Adipocyte (in vitro differentiated cells): ENCODE measurements around the gene ZNF621.

Source experiments
- DNase-seq: peaks from one replicate; pipeline ENCODE4 v3.0.0-alpha.2; 2015; ENCODE audit warnings: low read depth
- H3K27me3 ChIP-seq: replicated peaks from 2 replicates; pipeline ENCODE4 v1.7.0; 2013; ENCODE audit warnings: mild to moderate bottlenecking, low read length, moderate library complexity; ENCODE audit not compliant: control insufficient read depth, insufficient read depth
- H3K36me3 ChIP-seq: 2 replicates; pipeline ENCODE4 v1.7.0; 2013; ENCODE audit warnings: low read length, mild to moderate bottlenecking, moderate library complexity; ENCODE audit not compliant: control insufficient read depth, insufficient read depth, severe bottlenecking
- H3K4me1 ChIP-seq: 2 replicates; pipeline ENCODE4 v1.7.0; 2013; ENCODE audit warnings: mild to moderate bottlenecking, low read length, moderate library complexity; ENCODE audit not compliant: control insufficient read depth, insufficient read depth
- H3K4me3 ChIP-seq: 2 replicates; pipeline ENCODE4 v1.7.0; 2013; ENCODE audit warnings: mild to moderate bottlenecking, low read length, moderate library complexity
- H3K9ac ChIP-seq: 2 replicates; pipeline ENCODE4 v1.7.0; 2013; ENCODE audit warnings: mild to moderate bottlenecking, low read length, moderate library complexity
- H3K9me3 ChIP-seq: 2 replicates; pipeline ENCODE4 v1.7.0; 2013; ENCODE audit warnings: mild to moderate bottlenecking, low read length, moderate library complexity; ENCODE audit not compliant: control insufficient read depth

ZNF621 gene

GRCh38 chr3:40524568-40525285 is at the start of gene ZNF621:
ZNF621 (plus strand) TSS chr3:40524960; CDS start chr3:40525841, 881 bp downstream.
- Histone ChIP-seq H3K27me3 (no peaks in the 10 kb centered on the region), H3K4me1 (peaks cover 17% of the 10 kb centered on the region), H3K36me3 (peaks cover 15% of the 10 kb centered on the region), H3K4me3 (peak within 1 kb of the TSS; percentile 88), H3K9me3 (no peaks in the 10 kb centered on the region), H3K9ac (peak within 1 kb of the TSS; percentile 88)
- DNase-seq = peak; percentile 92

- H3K9me3 ChIP-seq = no peaks in the 10 kb centered on the region
- DNase-seq = peak; percentile 88
- peaks cover 7% of the 10 kb centered on the region for H3K4me1 ChIP-seq
- peaks cover 12% of the 10 kb centered on the region for H3K36me3 ChIP-seq
- peak within 1 kb of the TSS; percentile 94 for H3K9ac ChIP-seq
- peak within 1 kb of the TSS; percentile 92 for H3K4me3 ChIP-seq
- no peaks in the 10 kb centered on the region for H3K27me3 ChIP-seq
These were observed 48.0 kb upstream of the ZNF621 start, which contains the start of gene ZNF619 for GRCh38 chr3:40476478-40477470. ZNF619 (plus strand) TSS chr3:40477122; CDS start chr3:40477980, 858 bp downstream.

- Histone ChIP-seq H3K4me1 (peaks cover 7% of the 10 kb centered on the region), H3K9me3 (no peaks in the 10 kb centered on the region), H3K27me3 (no peaks in the 10 kb centered on the region), H3K9ac (peak overlapping the region; percentile 94), H3K36me3 (peaks cover 20% of the 10 kb centered on the region), H3K4me3 (peak overlapping the region; percentile 92)
- DNase-seq = peak; percentile 10
These were observed 47.1 kb upstream of the ZNF621 start for GRCh38 chr3:40477666-40478065.

GRCh38 chr3:40487172-40487571 is 37.6 kb upstream of the ZNF621 start:
- H3K4me3 ChIP-seq = peak overlapping the region; percentile 45
- no peaks in the 10 kb centered on the region for H3K4me1 ChIP-seq
- H3K27me3 ChIP-seq = no peaks in the 10 kb centered on the region
- H3K9me3 ChIP-seq = peaks cover 19% of the 10 kb centered on the region
- H3K9ac ChIP-seq = no peak overlapping the region
- DNase-seq = no peak
- peaks cover 26% of the 10 kb centered on the region for H3K36me3 ChIP-seq

- peak; percentile 33 for DNase-seq
- peaks cover 19% of the 10 kb centered on the region for H3K9me3 ChIP-seq
- no peak overlapping the region for H3K4me3 ChIP-seq
- H3K36me3 ChIP-seq = peaks cover 17% of the 10 kb centered on the region
- H3K9ac ChIP-seq = no peak overlapping the region
- no peaks in the 10 kb centered on the region for H3K27me3 ChIP-seq
- H3K4me1 ChIP-seq = peaks cover 12% of the 10 kb centered on the region
These were observed 33.8 kb upstream of the ZNF621 start for GRCh38 chr3:40490916-40491315.

GRCh38 chr3:40494698-40495097 is 30.1 kb upstream of the ZNF621 start:
- H3K27me3 ChIP-seq = no peaks in the 10 kb centered on the region
- H3K9ac ChIP-seq = peak overlapping the region; percentile 5
- H3K4me3 ChIP-seq = no peak overlapping the region
- H3K4me1 ChIP-seq = peaks cover 12% of the 10 kb centered on the region
- no peaks in the 10 kb centered on the region for H3K9me3 ChIP-seq
- DNase-seq = no peak
- no peaks in the 10 kb centered on the region for H3K36me3 ChIP-seq

- Histone ChIP-seq H3K27me3 (no peaks in the 10 kb centered on the region), H3K36me3 (no peaks in the 10 kb centered on the region), H3K9ac (no peak overlapping the region), H3K4me3 (no peak overlapping the region), H3K4me1 (peaks cover 12% of the 10 kb centered on the region), H3K9me3 (no peaks in the 10 kb centered on the region)
- DNase-seq = no peak
These were observed 27.5 kb upstream of the ZNF621 start for GRCh38 chr3:40497288-40497687.

GRCh38 chr3:40499952-40500351 is 24.8 kb upstream of the ZNF621 start:
- no peak for DNase-seq
- no peak overlapping the region for H3K4me3 ChIP-seq
- H3K9ac ChIP-seq = no peak overlapping the region
- no peaks in the 10 kb centered on the region for H3K9me3 ChIP-seq
- H3K36me3 ChIP-seq = no peaks in the 10 kb centered on the region
- H3K4me1 ChIP-seq = peaks cover 14% of the 10 kb centered on the region
- no peaks in the 10 kb centered on the region for H3K27me3 ChIP-seq

- no peaks in the 10 kb centered on the region for H3K9me3 ChIP-seq
- no peaks in the 10 kb centered on the region for H3K36me3 ChIP-seq
- H3K4me3 ChIP-seq = no peak overlapping the region
- no peak for DNase-seq
- H3K9ac ChIP-seq = no peak overlapping the region
- H3K27me3 ChIP-seq = no peaks in the 10 kb centered on the region
- H3K4me1 ChIP-seq = peaks cover 20% of the 10 kb centered on the region
These were observed 22.7 kb upstream of the ZNF621 start for GRCh38 chr3:40502034-40502433.

GRCh38 chr3:40504636-40505430 is 19.9 kb upstream of the ZNF621 start:
- Histone ChIP-seq H3K4me3 (peak overlapping the region; percentile 87), H3K27me3 (no peaks in the 10 kb centered on the region), H3K4me1 (peaks cover 20% of the 10 kb centered on the region), H3K9me3 (no peaks in the 10 kb centered on the region), H3K36me3 (no peaks in the 10 kb centered on the region), H3K9ac (no peak overlapping the region)
- peak; percentile 78 for DNase-seq
